GM18517 (cell line): Measurements from ENCODE around the gene KLB.
"Not testable (repeated sequence)": the region's sequence is repeated elsewhere in the genome, so short reads cannot be mapped to it uniquely, and the experiment has no call there.

Source experiments
- ATAC-seq: cut with Tn5 transposase; IDR thresholded peaks from one replicate; pipeline ENCODE4 v1.9.1; 2021; ENCODE audit warnings: mild to moderate bottlenecking, moderate library complexity; ENCODE audit not compliant: unreplicated experiment

KLB gene

GRCh38 chr4:39406763-39407583 is at the start of gene KLB:
Gene KLB, plus strand, starts transcription at chr4:39406930. Its CDS starts 20 bp downstream, at chr4:39406950.
- ATAC-seq: no peak

GRCh38 chr4:39357002-39357401 is 49.7 kb upstream of the KLB start:
- ATAC-seq: no peak

- peak; percentile 58 for ATAC-seq
These were observed 46.1 kb upstream of the KLB start for GRCh38 chr4:39360611-39361010.

- no peak for ATAC-seq
These were observed 43.9 kb upstream of the KLB start for GRCh38 chr4:39362827-39363226.

GRCh38 chr4:39363773-39364393 is 42.8 kb upstream of the KLB start:
- ATAC-seq: peak; percentile 51

- no peak for ATAC-seq
These were observed 41.4 kb upstream of the KLB start for GRCh38 chr4:39365360-39365759.

GRCh38 chr4:39365830-39366771 is 40.6 kb upstream of the KLB start, which contains the start of gene RFC1:
Gene RFC1, minus strand, starts transcription at chr4:39366362. Its CDS starts 121 bp downstream, at chr4:39366241.
- peak; percentile 63 for ATAC-seq

GRCh38 chr4:39367166-39367565 is 39.6 kb upstream of the KLB start:
- no peak for ATAC-seq

- ATAC-seq: no peak
These were observed 37.4 kb upstream of the KLB start for GRCh38 chr4:39369301-39369700.

- ATAC-seq: not testable (repeated sequence)
These were observed 35.5 kb upstream of the KLB start for GRCh38 chr4:39371209-39371608.

GRCh38 chr4:39375478-39375877 is 31.3 kb upstream of the KLB start:
- no peak for ATAC-seq

- no peak for ATAC-seq
These were observed 23.0 kb upstream of the KLB start for GRCh38 chr4:39383690-39384089.

GRCh38 chr4:39384563-39384962 is 22.2 kb upstream of the KLB start:
- no peak for ATAC-seq

- no peak for ATAC-seq
These were observed 16.1 kb upstream of the KLB start for GRCh38 chr4:39390603-39391002.

GRCh38 chr4:39394706-39395105 is 12.0 kb upstream of the KLB start:
- no peak for ATAC-seq

GRCh38 chr4:39401640-39402039 is 5.1 kb upstream of the KLB start:
- not testable (repeated sequence) for ATAC-seq

GRCh38 chr4:39407584-39407885 is 805 bp downstream of the KLB start:
- no peak for ATAC-seq

GRCh38 chr4:39410415-39410814 is 3.7 kb downstream of the KLB start:
- ATAC-seq: no peak

GRCh38 chr4:39411561-39411960 is 4.8 kb downstream of the KLB start:
- not testable (repeated sequence) for ATAC-seq

GRCh38 chr4:39415678-39416283 is 9.1 kb downstream of the KLB start:
- no peak for ATAC-seq

- no peak for ATAC-seq
These were observed 15.5 kb downstream of the KLB start for GRCh38 chr4:39422247-39422646.
